COLO668 (cell line): ENCODE results near the gene UBXN4.
A peak's percentile ranks its signal among the peaks of the same experiment; 100 is the strongest.
"Not testable (repeated sequence)": the region's sequence is repeated elsewhere in the genome, so short reads cannot be mapped to it uniquely, and the experiment has no call there.

ENCODE experiments used
- DNase-seq: peaks from one replicate; lab custom pipeline; 2025; ENCODE audit not compliant: unreplicated experiment; lab: John Stamatoyannopoulos, UW

The UBXN4 gene

DNA sequence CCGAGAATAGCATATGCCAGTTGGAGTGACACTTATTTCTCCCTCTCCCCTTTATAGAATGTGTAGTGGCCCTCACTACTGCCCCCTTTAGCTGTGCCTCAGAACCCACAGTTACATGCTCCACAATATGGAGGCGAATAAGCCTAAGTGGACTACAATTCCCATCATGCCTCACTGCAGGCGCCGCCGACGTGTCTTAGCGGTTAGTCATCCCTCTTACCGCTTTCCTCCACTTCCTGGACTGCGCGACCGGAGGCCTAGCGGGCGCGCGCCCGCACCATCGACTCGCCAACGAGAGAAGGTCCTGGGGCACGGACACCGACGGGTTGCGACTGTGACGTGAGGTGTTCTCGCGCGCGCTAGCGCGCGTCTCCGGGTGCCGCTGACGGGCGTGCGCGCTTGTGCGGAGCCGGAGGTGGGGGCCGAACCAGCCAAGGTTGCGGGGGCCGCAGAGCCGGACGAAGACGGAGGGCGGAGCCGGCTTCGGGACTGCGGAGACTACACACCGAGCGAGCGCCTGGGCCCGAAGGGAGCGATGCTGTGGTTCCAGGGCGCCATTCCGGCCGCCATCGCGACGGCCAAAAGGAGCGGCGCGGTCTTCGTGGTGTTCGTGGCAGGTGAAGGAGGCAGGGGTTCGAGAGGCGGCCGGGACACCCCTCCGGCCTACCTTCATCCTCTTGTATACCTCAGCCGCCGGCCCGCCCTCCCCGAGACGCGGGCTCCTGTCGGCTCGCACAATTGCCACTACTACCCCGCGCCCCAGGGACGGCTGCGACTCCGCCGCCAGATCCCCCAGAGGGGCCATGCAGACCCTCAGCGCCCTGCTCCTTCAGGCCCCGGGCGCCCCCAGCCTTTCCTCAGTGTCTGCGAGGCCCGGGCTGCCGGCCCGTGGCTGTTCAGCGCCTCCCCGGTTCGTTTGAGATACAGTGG is at the start of gene UBXN4:
Gene UBXN4, plus strand, starts transcription at position 461 of the 930 bp plus-strand sequence. Its CDS starts 75 bp downstream, at position 536.
- peak; percentile 98 for DNase-seq

DNA sequence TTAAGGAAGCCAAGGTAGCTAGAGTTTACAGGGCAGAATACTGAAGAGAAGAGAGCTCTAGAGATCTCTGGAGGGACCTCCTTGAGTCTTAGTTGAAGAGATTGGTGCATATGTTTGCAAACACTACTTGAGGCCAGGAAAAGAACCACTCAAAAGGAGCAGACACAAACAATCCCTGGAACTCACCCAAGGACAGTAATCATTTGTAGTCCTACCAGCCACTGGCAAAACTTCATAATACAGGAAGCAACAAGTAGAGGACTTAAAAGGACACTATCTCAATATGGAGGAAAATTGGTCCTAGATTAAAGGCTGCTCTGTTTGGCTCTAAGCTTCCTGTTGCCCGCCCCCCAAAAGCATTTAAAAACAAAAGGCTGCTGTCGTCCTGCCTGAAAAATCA is 46.9 kb upstream of the UBXN4 start:
- DNase-seq, result no peak

DNA sequence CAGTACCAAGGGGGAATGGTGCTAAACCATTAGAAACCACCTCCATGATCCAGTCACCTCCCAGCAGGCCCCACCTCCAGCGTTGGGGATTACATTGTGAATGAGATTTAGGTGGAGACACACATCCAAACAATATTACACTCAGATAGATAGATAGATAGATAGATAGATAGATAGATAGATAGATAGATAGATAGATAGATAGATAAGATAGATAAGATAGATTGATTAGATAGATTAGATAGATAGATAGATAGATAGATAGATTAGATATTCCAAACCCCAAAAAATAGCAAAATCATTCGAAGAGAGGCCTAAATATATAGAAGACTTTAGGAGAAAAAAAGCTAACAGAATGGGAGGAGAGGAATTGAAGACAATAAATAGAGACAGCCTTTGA is 42.8 kb upstream of the UBXN4 start:
- no peak for DNase-seq

DNA sequence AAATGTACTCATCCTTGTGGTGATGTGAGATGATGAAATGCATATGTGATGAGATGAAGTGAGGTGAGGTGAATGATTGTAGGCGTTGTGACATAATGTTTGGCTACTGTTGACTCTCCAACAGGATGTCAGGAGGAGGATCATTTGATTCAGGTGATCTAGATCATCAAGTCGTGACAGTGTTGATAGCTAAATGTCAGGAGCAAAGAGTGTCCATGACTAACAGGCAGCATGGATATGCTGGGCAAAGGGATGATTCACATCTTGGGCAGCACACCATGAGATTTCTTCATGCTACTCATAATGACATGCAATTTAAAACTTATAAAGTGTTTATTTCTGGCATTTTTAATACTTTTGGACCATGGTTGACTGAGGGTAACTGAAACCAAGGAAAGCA is 40.2 kb upstream of the UBXN4 start:
- DNase-seq, result no peak

DNA sequence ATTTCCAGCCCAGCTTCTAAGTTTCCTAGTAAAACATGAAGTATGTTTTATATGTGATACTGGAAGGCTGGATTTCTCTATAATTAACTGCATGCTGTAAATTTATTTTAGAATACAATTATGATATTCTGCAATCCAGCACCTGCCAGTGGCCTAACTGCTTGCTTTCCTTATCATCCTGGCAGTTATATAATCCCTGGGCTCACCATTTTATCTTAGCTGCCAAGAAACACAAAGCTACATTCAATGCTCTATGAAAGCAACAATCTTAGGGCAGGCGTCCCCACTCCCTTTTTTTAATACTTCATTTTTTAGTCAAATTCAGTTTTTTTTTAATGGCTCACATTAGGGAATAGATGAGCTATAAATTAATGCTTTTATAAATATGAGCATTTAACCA is 38.4 kb upstream of the UBXN4 start:
- no peak for DNase-seq

GRCh38 chr2:135704075-135704474 is 37.6 kb upstream of the UBXN4 start:
- not testable (repeated sequence) for DNase-seq

GRCh38 chr2:135708159-135708558 is 33.5 kb upstream of the UBXN4 start:
- DNase-seq, result no peak

GRCh38 chr2:135709992-135710391 is 31.7 kb upstream of the UBXN4 start:
- DNase-seq, result peak; percentile 45

GRCh38 chr2:135715086-135715485 is 26.6 kb upstream of the UBXN4 start:
- DNase-seq, result not testable (repeated sequence)

DNA sequence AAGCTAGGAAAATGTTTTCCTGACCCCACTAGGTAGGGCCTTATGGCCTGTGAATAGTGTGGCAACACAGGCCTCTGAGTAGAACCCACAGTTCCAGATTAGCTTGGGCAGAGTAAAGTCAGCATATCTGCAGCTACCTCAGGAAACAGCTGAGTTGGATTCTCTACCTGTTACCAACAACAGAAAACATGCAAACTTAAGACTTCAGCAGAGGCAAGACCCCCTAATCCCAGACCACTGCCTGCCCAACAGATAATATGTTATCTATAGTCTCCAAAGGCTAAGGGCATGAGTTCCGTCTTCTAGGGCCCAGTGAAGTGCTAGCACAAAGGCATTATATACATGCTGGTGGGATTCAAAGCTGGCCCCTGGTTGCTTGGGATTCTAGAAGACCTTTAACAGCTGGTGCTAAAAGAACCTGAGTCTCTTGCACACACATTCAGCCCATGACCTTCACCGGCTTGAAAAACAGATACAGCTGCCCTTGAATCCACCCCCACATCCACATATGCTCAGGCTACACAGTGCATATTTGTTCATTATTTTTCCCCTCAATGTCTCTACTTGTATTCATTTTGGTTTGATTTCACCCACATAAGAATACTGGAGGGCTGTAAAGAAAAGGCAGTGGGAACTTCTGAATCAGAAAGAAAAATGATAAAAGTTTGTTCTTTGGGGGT is 13.5 kb upstream of the UBXN4 start:
- DNase-seq, result no peak

GRCh38 chr2:135732561-135732960 is 9.1 kb upstream of the UBXN4 start:
- no peak for DNase-seq

- no peak for DNase-seq
These were observed 8.6 kb upstream of the UBXN4 start for GRCh38 chr2:135733045-135733444.

DNA sequence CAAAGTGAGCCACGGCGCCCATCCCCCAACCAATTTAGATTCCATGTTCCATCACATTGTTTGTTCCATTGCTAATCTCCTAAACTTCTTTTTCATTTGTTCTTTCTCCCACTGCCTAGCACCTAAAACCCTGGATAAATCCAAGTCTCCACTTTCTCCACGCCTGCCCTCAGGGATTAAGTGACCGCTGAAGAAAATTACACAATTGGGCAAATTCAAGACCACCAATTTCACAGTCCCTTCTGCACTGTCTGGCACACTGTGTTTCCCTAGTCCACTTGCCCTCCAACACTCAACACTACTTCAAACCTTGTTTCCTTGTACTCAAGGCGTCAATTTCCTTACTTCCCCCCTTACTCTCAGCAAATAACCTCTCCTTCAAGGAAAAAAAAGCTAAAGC is 5.1 kb upstream of the UBXN4 start:
- DNase-seq, result no peak

DNA sequence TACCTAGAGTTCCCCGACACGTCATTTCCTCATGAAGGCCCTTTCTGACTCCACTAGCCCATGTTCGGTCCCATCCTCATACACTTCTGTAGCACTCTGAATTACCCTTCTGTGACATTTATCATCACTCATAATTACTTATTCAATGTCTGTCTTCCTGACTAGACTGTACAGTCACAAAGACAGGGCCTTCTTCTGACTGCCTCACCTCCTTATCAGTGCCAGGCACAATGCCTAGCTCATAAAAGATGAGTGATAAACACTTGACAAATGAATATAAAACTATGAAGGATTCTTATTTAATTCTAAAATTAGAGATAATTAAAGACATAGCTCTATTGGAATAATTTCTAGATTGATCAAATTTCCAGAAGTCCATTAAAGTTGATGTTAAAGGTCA is 1.4 kb upstream of the UBXN4 start:
- no peak for DNase-seq

GRCh38 chr2:135741043-135741394 is 636 bp upstream of the UBXN4 start:
- no peak for DNase-seq

DNA sequence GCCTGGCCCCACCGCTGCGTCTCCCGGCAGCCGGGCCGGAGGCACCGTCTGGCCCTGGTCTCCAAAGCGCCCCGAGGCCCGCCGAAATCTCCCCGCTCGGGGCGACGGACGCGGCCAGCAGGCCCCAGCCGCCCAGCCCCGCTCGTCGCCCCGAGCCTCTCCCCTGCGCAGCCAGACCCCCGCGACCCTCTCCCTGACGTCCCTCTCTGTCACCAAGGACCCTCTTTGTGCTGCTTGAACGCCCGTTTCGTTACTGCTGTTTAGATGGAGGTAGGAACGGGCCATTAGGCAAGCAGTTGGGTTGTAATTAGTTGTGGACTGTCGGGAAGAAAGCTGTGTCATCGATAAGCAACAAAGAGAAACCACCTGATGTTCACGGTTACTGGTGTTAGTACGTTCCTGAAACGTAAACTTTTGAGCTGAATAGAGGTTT is 686 bp downstream of the UBXN4 start:
- DNase-seq, result peak; percentile 62

DNA sequence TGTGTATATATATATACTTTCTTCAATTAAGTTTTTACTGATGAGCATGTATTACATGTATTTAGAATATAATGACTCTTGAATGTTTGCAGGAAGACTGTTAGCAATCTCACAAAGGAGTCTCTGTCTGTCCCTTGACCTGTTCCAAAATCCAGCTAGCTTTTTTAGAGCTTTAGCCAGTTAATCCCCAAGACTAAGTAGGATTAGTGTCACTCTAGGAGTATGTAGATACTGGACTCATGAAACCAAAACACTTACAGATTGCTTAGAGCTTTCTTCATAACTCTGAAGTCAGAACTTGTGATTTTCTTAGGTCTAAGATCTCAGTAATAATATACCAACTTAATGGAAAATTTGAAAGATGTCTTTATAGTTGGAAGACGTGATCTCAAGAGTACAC is 2.2 kb downstream of the UBXN4 start:
- no peak for DNase-seq

DNA sequence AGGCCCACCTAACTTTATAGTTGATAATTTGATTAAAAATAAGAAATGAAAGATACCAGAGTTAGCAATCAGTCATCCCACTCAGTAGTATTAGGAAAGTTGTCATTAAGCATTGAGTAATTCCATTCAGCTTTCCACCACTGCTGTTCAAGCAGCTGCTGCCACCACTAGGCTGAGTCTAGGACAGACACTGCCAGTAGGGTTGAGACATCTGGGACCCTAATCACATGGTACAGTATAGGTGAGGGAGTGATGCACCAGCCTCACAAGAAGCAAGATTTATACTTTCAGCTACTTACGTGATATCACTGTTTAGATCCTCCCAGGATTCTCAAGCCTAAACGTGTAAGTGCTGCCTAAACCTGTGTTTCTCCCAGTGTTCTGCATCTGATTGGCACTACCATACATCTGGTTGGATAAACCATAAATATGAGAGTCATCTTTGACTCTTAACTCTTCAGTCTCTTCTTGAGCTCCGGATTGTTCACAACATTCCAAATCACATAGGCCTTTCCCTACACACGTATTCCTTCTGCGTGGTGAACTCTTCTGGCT is 3.2 kb downstream of the UBXN4 start:
- peak; percentile 10 for DNase-seq

GRCh38 chr2:135745545-135745944 is 3.9 kb downstream of the UBXN4 start:
- DNase-seq, result no peak

DNA sequence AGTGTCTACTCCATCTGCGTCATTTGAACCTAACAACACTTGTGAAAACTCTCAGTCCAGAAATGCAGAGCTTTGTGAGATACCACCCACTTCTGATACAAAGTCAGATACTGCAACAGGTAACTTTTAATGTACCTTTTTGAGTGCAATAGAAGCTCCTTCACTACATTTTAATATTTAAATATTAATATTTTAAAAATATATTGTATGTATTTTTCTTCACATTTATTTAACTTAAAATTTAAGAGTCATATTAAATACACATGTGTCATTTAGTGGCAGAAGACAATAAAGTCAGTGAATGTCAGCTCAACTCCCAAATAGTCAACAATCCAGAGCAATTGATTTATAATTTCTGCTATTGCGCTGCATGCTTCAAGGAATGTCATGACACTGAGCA is 13.9 kb downstream of the UBXN4 start:
- DNase-seq, result no peak

GRCh38 chr2:135756692-135757091 is 15.0 kb downstream of the UBXN4 start:
- DNase-seq, result no peak

DNA sequence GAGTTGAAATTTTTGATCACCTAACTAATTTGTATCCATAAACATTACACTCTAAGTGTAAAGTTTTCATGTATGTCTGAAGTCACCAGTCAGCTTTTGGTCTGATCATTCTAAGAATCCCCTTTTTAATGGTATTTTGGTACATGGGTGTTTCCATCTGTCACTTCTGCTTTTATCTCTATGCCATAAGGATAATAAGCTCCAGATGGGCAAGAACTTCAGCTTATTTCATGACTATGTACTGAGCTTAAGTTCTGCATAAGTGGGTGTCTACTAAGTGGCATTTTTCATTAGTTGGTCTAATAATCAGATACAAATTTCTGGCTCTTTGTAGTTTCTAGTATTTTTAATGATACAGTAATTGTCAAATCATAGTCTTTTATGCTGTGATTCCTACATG is 20.4 kb downstream of the UBXN4 start:
- no peak for DNase-seq
